ENCODE data around the gene ATP2B3. TPM values are rescaled to one million over a fixed set of nuclear protein-coding genes. Genes with fewer than 3 reads are reported as not detected.

The ATP2B3 gene
- polyA plus RNA-seq, 4 donors = 0.30 to 0.36 TPM; not detected in 2

DNA sequence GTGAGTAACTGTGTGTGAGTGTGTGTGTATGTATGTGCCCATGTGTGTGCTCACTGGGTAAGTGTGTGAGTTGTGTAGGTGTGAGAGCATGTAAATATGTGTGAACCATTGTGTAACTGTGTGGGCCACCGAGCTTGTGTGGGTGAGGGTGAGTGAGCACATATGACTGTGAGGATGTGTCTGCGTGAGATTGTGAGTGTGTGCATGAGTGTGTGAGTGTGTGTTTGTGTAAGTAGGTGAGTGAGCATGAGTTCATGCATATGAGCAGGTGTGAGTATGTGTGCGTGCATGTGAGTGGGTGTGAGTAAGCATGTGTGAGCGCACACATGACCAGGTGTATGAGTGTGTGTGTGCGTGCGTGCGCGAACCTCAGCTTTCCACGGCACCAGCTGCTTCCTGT, 1.4 kb upstream of the ATP2B3 start:
- Histone ChIP-seq H3K27me3 (ENCODE audit: control insufficient read depth in 3 of 3, insufficient read depth in 3 of 3, low read length in 3 of 3) (peaks cover 5 to 44% (median 6%) of the 10 kb centered on the region in 3 donors), H3K36me3 (ENCODE audit: control insufficient read depth in 3 of 3, insufficient read depth in 2 of 3, low read depth in 1 of 3, low read length in 3 of 3) (no peaks in the 10 kb centered on the region), H3K9me3 (ENCODE audit: control insufficient read depth in 2 of 2, insufficient read depth in 1 of 2, low read depth in 1 of 2, low read length in 1 of 2) (no peaks in the 10 kb centered on the region), H3K4me3 (ENCODE audit: low read depth in 1 of 3, low read length in 3 of 3) (no peak overlapping the region), H3K27ac (ENCODE audit: low read depth in 1 of 3, low read length in 2 of 3) (no peak overlapping the region), H3K4me1 (ENCODE audit: control insufficient read depth in 3 of 3, insufficient read depth in 2 of 3, low read depth in 1 of 3, low read length in 2 of 3) (no peaks in the 10 kb centered on the region)
- 61 to 83% (median 62%) methylated on average over 8 to 9 of the region's 9 CpGs for WGBS, 3 donors
- DNase-seq (no peak), FAIRE-seq (no peak)

DNA sequence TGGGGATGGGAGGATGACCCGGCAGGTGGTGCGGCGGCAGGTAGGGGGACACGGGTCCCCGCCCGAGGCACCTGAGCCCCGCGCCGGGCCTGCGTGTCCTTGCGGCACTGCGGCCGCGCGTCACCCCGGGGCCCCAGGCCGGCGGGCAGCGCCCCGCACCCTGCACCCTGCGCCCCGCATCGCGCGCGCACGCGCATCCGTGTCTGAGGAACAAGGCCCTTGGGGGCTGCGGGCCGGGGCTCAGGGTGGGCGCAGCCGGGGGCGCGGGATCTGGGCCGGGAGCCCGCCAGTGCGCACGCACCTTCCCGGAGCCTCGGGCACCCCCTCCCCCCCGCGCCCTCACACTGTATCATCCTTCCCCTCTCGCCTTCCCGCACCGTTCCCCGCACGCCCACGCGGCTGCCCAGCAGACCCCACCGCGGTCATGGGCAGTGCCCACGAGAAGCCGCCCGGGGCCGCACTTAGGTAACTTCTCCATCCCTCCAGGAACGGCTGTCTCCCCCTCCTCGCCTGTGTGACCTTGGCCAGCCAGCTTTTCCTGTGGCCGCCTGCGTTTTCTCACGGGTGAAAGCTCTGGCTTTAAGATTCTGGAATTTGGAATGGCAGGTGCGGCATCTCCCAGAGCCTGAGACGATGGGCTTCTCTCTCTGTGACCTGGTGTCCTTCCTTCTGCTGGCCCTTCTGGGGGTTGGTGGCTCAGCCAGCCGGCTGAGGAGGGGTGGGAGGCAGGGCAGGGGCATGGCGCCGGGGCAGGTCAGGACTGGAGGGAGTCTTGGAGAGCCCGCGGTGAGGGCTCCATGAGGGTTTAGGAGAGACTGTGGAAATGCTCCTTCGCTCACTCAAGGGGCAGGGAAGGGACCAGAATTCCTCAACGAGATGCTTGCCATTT, 748 bp downstream of the ATP2B3 start:
- FAIRE-seq = no peak
- H3K27ac ChIP-seq (ENCODE audit: low read depth in 1 of 3, low read length in 2 of 3) = no peak overlapping the region
- no peak for DNase-seq
- peaks cover 5 to 49% (median 10%) of the 10 kb centered on the region in 3 donors for H3K27me3 ChIP-seq (ENCODE audit: control insufficient read depth in 3 of 3, insufficient read depth in 3 of 3, low read length in 3 of 3)
- 5 to 38% (median 15%) methylated on average over 18 to 70 of the region's 70 CpGs for WGBS, 3 donors
- no peaks in the 10 kb centered on the region for H3K9me3 ChIP-seq (ENCODE audit: control insufficient read depth in 2 of 2, insufficient read depth in 1 of 2, low read depth in 1 of 2, low read length in 1 of 2)
- H3K36me3 ChIP-seq (ENCODE audit: control insufficient read depth in 3 of 3, insufficient read depth in 2 of 3, low read depth in 1 of 3, low read length in 3 of 3) = no peaks in the 10 kb centered on the region
- no peak overlapping the region for H3K4me3 ChIP-seq (ENCODE audit: low read depth in 1 of 3, low read length in 3 of 3)
- H3K4me1 ChIP-seq (ENCODE audit: control insufficient read depth in 3 of 3, insufficient read depth in 2 of 3, low read depth in 1 of 3, low read length in 2 of 3) = no peaks in the 10 kb centered on the region

DNA sequence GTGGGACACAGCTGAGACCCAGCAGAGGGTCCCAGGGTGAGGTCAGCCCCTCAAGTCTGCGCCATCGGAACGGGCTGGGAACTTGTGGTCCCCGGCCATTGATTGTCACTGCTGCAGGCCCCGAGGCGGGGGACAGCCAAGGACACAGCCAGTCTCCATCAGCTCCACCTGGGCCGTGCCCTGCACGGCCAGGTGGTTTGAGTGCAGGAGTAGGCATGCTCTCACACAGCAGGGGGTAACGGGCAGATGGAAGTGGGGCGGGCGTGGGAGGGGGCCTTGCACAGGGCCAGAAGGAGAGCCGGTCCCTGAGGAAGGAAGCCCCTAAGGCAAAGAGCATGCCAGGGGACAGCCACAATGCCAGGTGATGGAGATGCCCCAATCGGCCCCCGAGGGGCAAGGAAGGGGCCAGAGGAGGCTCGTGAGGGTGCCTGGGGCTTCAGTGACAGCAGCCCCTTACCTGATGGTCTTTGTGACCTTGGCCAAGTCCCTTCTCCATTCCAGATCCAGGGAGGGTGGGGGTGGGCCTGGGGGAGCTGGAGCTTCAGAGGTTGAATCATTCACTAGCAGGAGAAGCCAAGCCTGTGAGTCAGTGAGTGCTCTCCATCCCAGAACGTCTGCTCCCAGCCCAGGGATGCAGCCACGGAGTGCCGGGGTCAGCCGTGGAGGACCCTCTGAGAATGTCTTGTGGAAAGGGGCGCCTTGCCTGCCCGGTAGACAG, 2.3 kb downstream of the ATP2B3 start:
- WGBS, 3 donors = 66 to 75% (median 66%) methylated on average over 13 to 21 of the region's 21 CpGs
- H3K27ac ChIP-seq (ENCODE audit: low read depth in 1 of 3, low read length in 2 of 3) = no peak overlapping the region
- H3K36me3 ChIP-seq (ENCODE audit: control insufficient read depth in 3 of 3, insufficient read depth in 2 of 3, low read depth in 1 of 3, low read length in 3 of 3) = no peaks in the 10 kb centered on the region
- H3K27me3 ChIP-seq (ENCODE audit: control insufficient read depth in 3 of 3, insufficient read depth in 3 of 3, low read length in 3 of 3) = peaks cover 5 to 49% (median 10%) of the 10 kb centered on the region in 3 donors
- H3K4me3 ChIP-seq (ENCODE audit: low read depth in 1 of 3, low read length in 3 of 3) = no peak overlapping the region
- no peaks in the 10 kb centered on the region for H3K9me3 ChIP-seq (ENCODE audit: control insufficient read depth in 2 of 2, insufficient read depth in 1 of 2, low read depth in 1 of 2, low read length in 1 of 2)
- DNase-seq = no peak
- no peak for FAIRE-seq
- H3K4me1 ChIP-seq (ENCODE audit: control insufficient read depth in 3 of 3, insufficient read depth in 2 of 3, low read depth in 1 of 3, low read length in 2 of 3) = no peaks in the 10 kb centered on the region

DNA sequence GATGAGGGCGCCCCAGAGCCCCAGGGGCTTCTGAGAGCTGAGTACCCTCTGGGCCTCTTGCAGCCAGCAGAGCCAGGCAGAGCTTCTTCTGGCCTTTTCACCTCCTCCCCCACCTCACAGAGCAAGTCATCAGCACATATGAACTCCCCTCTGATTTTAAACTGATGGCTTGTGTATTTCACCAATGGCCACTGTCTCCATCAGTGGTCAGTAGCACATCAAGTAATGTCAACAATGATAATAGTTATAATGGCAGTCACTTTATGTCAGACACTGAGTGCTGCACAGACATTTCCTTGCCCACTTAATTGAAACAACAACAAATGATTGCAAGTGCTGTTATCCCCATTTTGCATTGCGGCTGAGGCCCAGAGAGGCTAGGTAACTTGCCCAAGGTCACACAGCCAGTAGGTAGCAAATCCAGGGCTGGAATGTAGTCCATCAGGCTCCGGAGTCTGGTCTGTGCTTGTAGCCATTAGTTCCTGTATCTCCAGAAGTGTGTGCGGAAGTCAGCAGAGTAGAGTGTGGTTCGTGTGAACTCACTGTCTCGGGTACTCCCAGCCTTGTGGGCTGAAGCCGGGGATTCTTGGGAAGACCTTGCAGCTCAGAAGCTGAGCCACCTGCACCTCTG, 3.0 kb downstream of the ATP2B3 start:
- Histone ChIP-seq H3K4me3 (ENCODE audit: low read depth in 1 of 3, low read length in 3 of 3) (no peak overlapping the region), H3K9me3 (ENCODE audit: control insufficient read depth in 2 of 2, insufficient read depth in 1 of 2, low read depth in 1 of 2, low read length in 1 of 2) (no peaks in the 10 kb centered on the region), H3K27ac (ENCODE audit: low read depth in 1 of 3, low read length in 2 of 3) (no peak overlapping the region), H3K4me1 (ENCODE audit: control insufficient read depth in 3 of 3, insufficient read depth in 2 of 3, low read depth in 1 of 3, low read length in 2 of 3) (no peaks in the 10 kb centered on the region), H3K36me3 (ENCODE audit: control insufficient read depth in 3 of 3, insufficient read depth in 2 of 3, low read depth in 1 of 3, low read length in 3 of 3) (no peaks in the 10 kb centered on the region), H3K27me3 (ENCODE audit: control insufficient read depth in 3 of 3, insufficient read depth in 3 of 3, low read length in 3 of 3) (peaks cover 5 to 49% (median 10%) of the 10 kb centered on the region in 3 donors)
- FAIRE-seq (no peak), DNase-seq (no peak)
- WGBS, 3 donors = 71 to 82% (median 77%) methylated on average over 7 of the region's 7 CpGs

DNA sequence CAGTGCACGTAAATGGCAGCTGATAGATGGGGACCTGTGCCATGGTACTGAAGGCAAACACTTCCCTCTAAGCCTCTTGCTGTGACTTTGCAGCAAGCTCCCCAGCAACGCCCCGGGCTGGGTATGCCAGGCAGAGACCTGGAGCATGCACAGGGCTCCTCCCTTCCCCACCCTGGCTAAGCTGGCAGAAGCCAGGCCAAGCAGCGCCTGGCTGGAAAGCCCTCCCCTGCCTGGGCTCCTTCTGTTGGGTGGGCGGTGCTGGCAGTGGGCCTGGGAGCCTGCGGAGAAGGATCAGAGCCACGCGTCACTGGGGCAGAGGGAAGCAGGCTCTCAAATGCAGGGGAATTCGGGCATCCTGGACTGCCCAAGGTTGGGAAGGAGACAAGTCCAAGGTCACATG, 3.6 kb downstream of the ATP2B3 start:
- no peak overlapping the region for H3K4me3 ChIP-seq (ENCODE audit: low read depth in 1 of 3, low read length in 3 of 3)
- WGBS, 3 donors = 35 to 50% (median 46%) methylated on average over 9 of the region's 9 CpGs
- H3K9me3 ChIP-seq (ENCODE audit: control insufficient read depth in 2 of 2, insufficient read depth in 1 of 2, low read depth in 1 of 2, low read length in 1 of 2) = no peaks in the 10 kb centered on the region
- no peaks in the 10 kb centered on the region for H3K36me3 ChIP-seq (ENCODE audit: control insufficient read depth in 3 of 3, insufficient read depth in 2 of 3, low read depth in 1 of 3, low read length in 3 of 3)
- H3K4me1 ChIP-seq (ENCODE audit: control insufficient read depth in 3 of 3, insufficient read depth in 2 of 3, low read depth in 1 of 3, low read length in 2 of 3) = no peaks in the 10 kb centered on the region
- H3K27me3 ChIP-seq (ENCODE audit: control insufficient read depth in 3 of 3, insufficient read depth in 3 of 3, low read length in 3 of 3) = peaks cover 5 to 44% (median 9%) of the 10 kb centered on the region in 3 donors
- DNase-seq = no peak
- no peak for FAIRE-seq
- no peak overlapping the region for H3K27ac ChIP-seq (ENCODE audit: low read depth in 1 of 3, low read length in 2 of 3)

DNA sequence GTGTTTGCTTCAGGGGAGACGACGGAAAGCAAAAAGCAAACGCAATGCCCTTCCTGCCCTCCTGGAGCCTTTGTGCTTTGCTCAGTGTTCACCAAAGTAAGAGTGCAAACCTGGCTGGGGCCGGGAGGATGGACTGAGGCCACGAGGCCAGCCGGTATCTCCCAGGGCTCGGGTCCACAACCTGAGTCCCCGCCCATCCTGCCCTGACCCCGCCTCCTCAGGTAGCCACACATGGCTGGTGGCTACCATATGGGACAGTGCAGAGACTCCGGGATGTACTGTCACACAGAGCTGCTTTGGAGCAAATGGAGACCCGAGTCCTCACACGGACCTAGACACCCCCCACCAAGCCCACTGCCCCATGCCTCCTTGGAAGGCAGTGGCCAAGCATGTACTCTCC, 4.8 kb downstream of the ATP2B3 start:
- H3K4me1 ChIP-seq (ENCODE audit: control insufficient read depth in 3 of 3, insufficient read depth in 2 of 3, low read depth in 1 of 3, low read length in 2 of 3) = no peaks in the 10 kb centered on the region
- H3K27me3 ChIP-seq (ENCODE audit: control insufficient read depth in 3 of 3, insufficient read depth in 3 of 3, low read length in 3 of 3) = peaks cover 0 to 33% (median 6%) of the 10 kb centered on the region in 3 donors
- H3K9me3 ChIP-seq (ENCODE audit: control insufficient read depth in 2 of 2, insufficient read depth in 1 of 2, low read depth in 1 of 2, low read length in 1 of 2) = no peaks in the 10 kb centered on the region
- H3K4me3 ChIP-seq (ENCODE audit: low read depth in 1 of 3, low read length in 3 of 3) = no peak overlapping the region
- H3K36me3 ChIP-seq (ENCODE audit: control insufficient read depth in 3 of 3, insufficient read depth in 2 of 3, low read depth in 1 of 3, low read length in 3 of 3) = no peaks in the 10 kb centered on the region
- DNase-seq (no peak), FAIRE-seq (no peak)
- WGBS, 3 donors = 34 to 56% (median 35%) methylated on average over 8 to 12 of the region's 12 CpGs
- no peak overlapping the region for H3K27ac ChIP-seq (ENCODE audit: low read depth in 1 of 3, low read length in 2 of 3)

DNA sequence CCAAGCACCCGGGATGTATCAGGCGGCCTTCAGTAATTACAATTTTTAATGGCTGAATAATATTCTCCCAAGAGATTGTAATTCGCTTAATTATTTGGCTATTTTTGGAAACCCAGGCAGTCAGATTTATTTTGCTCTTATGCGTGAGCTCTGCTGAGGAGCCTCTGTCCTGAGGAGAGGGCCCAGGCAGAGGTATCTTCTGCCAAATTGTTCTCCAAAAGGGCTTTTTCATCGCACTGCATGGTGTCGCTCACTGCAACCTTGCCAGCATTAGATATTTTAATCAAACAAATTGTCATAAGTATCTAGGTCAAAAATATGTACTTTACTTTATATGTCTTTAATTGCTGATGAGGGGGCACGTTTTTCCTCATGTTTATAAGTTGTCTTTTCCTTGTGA, 5.8 kb downstream of the ATP2B3 start:
- WGBS, 3 donors = 74 to 83% (median 80%) methylated on average over 7 of the region's 7 CpGs
- no peak for FAIRE-seq

DNA sequence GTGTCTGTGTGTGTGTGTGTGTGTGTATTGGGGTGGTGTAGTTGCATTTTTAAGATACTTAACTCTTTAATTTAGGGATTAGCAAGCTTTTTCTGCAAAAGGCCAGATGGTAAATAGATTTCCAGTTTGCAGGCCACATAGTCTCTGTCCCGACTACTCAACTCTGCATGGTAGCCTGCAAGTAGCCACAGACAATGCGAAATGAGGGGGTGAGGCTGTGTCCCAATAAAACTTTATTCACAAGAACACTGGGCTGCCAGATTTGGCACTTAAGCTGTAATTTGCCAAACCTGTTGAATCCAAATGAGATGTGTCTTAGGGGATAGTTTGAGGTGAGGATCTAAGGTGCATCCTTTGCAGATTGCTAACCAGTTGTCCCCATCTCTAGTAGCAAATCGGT, 6.8 kb downstream of the ATP2B3 start:
- FAIRE-seq = no peak
- Histone ChIP-seq H3K4me3 (ENCODE audit: low read depth in 1 of 3, low read length in 3 of 3) (no peak overlapping the region), H3K27ac (ENCODE audit: low read depth in 1 of 3, low read length in 2 of 3) (no peak overlapping the region), H3K36me3 (ENCODE audit: control insufficient read depth in 3 of 3, insufficient read depth in 2 of 3, low read depth in 1 of 3, low read length in 3 of 3) (no peaks in the 10 kb centered on the region), H3K27me3 (ENCODE audit: control insufficient read depth in 3 of 3, insufficient read depth in 3 of 3, low read length in 3 of 3) (peaks cover 2 to 21% (median 3%) of the 10 kb centered on the region in 3 donors), H3K9me3 (ENCODE audit: control insufficient read depth in 2 of 2, insufficient read depth in 1 of 2, low read depth in 1 of 2, low read length in 1 of 2) (no peaks in the 10 kb centered on the region), H3K4me1 (ENCODE audit: control insufficient read depth in 3 of 3, insufficient read depth in 2 of 3, low read depth in 1 of 3, low read length in 2 of 3) (no peaks in the 10 kb centered on the region)
- DNase-seq = no peak
- WGBS, 3 donors = 84 to 92% (median 87%) methylated on average over 3 of the region's 3 CpGs

More for the DNA sequence above, 5.8 kb downstream of the ATP2B3 start:
- no peak overlapping the region for H3K27ac ChIP-seq (ENCODE audit: low read depth in 1 of 3, low read length in 2 of 3)
- H3K9me3 ChIP-seq (ENCODE audit: control insufficient read depth in 2 of 2, insufficient read depth in 1 of 2, low read depth in 1 of 2, low read length in 1 of 2) = no peaks in the 10 kb centered on the region
- no peaks in the 10 kb centered on the region for H3K4me1 ChIP-seq (ENCODE audit: control insufficient read depth in 3 of 3, insufficient read depth in 2 of 3, low read depth in 1 of 3, low read length in 2 of 3)
- H3K4me3 ChIP-seq (ENCODE audit: low read depth in 1 of 3, low read length in 3 of 3) = no peak overlapping the region
- DNase-seq = no peak
- no peaks in the 10 kb centered on the region for H3K36me3 ChIP-seq (ENCODE audit: control insufficient read depth in 3 of 3, insufficient read depth in 2 of 3, low read depth in 1 of 3, low read length in 3 of 3)
- peaks cover 0 to 31% (median 6%) of the 10 kb centered on the region in 3 donors for H3K27me3 ChIP-seq (ENCODE audit: control insufficient read depth in 3 of 3, insufficient read depth in 3 of 3, low read length in 3 of 3)

Measured in small intestine (tissue), 7 donors.